ENCODE results near the gene BTBD19.
"Not testable (repeated sequence)": the region's sequence is repeated elsewhere in the genome, so short reads cannot be mapped to it uniquely, and the experiment has no call there.

DNA sequence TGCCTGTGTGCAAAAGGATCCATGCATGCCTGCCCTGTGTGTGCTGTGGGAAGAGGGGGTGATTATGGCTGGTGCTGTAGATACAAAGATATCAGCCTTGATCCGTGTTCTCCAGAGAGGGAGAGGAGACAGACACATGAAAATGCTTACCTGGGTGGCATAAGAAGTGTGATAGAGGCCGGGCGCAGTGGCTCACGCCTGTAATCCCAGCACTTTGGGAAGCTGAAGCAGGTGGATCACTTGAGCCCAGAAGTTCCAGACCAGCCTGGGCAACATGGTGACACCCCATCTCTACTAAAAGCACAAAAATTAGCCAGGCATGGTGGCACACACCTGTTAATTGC lies 2.4 kb downstream of the BTBD19 start:
- TF ChIP-seq, protein P1, sequence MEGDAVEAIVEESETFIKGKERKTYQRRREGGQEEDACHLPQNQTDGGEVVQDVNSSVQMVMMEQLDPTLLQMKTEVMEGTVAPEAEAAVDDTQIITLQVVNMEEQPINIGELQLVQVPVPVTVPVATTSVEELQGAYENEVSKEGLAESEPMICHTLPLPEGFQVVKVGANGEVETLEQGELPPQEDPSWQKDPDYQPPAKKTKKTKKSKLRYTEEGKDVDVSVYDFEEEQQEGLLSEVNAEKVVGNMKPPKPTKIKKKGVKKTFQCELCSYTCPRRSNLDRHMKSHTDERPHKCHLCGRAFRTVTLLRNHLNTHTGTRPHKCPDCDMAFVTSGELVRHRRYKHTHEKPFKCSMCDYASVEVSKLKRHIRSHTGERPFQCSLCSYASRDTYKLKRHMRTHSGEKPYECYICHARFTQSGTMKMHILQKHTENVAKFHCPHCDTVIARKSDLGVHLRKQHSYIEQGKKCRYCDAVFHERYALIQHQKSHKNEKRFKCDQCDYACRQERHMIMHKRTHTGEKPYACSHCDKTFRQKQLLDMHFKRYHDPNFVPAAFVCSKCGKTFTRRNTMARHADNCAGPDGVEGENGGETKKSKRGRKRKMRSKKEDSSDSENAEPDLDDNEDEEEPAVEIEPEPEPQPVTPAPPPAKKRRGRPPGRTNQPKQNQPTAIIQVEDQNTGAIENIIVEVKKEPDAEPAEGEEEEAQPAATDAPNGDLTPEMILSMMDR (IDR thresholded peaks at IDR 0.05), result not testable (repeated sequence)
- TF ChIP-seq POLR2A (IDR thresholded peaks at IDR 0.05), result not testable (repeated sequence)

Data from body of pancreas (tissue), 4 donors.